GM19455 (cell line): ENCODE measurements around the gene APBA3.
A peak's percentile ranks its signal among the peaks of the same experiment; 100 is the strongest.
"Not testable (repeated sequence)": the region's sequence is repeated elsewhere in the genome, so short reads cannot be mapped to it uniquely, and the experiment has no call there.

ENCODE experiments used
- ATAC-seq: cut with Tn5 transposase; IDR thresholded peaks from one replicate; pipeline ENCODE4 v1.9.1; 2021; ENCODE audit not compliant: unreplicated experiment

The APBA3 gene

GRCh38 chr19:3771906-3772455 lies 10.5 kb upstream of the APBA3 start, which contains the start of gene RAX2:
RAX2 (minus strand) TSS chr19:3772228; CDS start chr19:3771742, 486 bp downstream.
- ATAC-seq = no peak

- no peak for ATAC-seq
These were observed 9.8 kb upstream of the APBA3 start for GRCh38 chr19:3771000-3771905.

GRCh38 chr19:3770136-3770999 lies 8.9 kb upstream of the APBA3 start:
- no peak for ATAC-seq

DNA sequence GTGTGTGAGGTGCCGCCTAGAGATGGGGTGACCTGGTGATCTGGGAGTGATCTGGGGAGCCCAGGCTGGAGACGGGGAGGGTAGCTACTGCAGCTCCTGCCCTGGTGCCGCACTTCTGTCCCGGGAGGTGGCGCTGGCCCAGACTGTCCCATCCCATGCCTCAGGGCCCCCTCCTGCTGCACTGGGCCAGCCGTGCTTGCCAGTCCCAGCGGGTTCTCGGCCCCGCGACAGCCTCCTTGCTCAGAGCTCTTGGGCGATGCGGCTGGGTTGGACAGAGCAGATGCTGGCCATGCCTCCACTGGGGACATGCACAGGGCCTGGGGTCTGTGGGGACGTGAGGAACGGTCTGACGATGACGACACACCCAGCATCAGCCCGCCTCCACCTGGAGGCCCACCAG lies 8.0 kb upstream of the APBA3 start:
- no peak for ATAC-seq

- no peak for ATAC-seq
These were observed 7.2 kb upstream of the APBA3 start for GRCh38 chr19:3768748-3769099.

DNA sequence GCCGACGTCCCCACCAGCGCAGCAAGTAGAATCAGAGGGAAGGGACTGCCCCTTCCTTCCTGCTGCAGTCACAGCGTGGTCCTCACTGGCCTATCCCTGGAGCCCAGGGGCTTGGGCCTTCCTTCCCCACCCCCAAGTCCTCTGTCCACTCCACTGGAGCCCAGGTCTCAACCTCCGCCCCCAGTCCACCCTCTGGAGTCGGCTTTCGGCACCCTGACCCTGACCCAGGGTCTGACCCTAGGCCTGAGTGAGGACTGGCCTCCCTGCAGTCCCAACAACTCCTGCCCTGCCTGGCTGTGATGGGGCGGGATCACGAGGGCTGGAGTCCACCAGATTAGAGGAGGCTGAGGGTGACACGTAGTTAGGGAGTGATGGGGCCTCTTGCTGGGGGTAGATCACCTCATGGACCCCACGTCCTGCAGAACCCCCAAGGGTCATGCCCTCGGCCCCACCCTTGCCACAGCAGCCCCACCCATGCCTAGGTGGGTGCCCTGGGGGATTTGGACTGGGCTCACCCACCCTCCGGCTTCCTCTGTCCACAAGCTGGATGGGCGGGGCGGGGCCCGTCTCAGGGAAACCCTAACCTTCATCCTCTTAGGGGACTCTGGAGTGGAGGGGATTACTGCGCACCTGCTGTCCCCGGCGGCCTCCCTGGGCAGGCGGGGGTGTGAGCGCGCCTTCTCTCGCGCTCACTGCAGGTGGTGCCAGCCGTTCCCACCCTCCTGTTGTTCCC lies 6.7 kb upstream of the APBA3 start:
- no peak for ATAC-seq

DNA sequence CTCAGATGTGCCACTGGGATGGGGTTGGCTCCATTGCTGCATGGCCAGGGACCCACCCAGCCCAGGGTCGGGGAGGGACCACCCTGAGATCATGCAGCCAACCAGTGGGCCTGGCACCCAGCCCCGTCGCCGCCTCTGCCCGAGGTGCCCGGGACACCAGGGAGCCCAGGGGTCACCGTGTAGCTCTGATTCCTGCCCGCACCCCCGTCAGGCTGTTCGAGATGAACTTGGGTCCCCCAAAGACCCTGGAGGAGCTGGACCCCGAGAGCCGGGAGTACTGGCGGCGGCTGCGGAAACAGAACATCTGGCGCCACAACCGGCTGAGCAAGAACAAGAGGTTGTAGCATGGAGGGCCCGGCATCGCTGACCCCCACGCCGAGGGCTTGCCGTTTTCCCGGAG lies 5.6 kb upstream of the APBA3 start:
- no peak for ATAC-seq

- ATAC-seq = no peak
These were observed 5.0 kb upstream of the APBA3 start for GRCh38 chr19:3766520-3766919.

DNA sequence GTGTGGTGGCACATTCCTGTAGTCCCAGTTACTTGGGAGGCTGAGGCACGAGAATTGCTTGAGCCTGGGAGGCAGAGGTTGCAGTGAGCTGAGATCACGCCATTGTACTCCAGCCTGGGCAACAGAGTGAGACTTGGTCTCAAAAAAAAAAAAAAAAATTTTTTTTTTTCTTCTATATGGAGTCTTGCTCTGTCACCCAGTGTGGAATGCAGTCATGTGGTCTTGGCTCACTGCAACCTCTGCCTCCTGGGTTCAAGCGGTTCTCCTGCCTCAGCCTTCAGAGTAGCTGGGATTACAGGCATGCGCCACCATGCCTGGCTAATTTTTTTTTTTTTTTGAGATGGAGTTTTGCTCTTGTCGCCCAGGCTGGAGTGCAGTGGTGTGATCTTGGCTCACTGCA lies 4.3 kb upstream of the APBA3 start:
- ATAC-seq = not testable (repeated sequence)

DNA sequence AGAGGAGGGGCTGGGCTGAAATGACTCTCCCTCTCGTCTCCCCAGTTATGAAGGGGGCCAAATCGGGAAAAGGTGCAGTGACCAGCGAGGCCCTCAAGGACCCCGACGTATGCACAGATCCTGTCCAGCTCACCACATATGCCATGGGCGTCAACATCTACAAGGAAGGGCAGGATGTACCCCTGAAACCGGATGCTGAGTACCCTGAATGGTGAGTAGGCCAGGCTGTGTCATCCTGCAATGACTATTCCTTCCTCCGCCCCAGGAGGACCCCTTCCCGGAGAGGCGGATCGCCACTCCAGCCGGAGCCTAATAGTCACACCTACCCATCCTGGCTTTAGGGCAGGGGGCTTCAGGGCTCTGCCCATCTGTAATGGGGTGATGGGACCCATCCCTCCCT lies 3.6 kb upstream of the APBA3 start:
- no peak for ATAC-seq

DNA sequence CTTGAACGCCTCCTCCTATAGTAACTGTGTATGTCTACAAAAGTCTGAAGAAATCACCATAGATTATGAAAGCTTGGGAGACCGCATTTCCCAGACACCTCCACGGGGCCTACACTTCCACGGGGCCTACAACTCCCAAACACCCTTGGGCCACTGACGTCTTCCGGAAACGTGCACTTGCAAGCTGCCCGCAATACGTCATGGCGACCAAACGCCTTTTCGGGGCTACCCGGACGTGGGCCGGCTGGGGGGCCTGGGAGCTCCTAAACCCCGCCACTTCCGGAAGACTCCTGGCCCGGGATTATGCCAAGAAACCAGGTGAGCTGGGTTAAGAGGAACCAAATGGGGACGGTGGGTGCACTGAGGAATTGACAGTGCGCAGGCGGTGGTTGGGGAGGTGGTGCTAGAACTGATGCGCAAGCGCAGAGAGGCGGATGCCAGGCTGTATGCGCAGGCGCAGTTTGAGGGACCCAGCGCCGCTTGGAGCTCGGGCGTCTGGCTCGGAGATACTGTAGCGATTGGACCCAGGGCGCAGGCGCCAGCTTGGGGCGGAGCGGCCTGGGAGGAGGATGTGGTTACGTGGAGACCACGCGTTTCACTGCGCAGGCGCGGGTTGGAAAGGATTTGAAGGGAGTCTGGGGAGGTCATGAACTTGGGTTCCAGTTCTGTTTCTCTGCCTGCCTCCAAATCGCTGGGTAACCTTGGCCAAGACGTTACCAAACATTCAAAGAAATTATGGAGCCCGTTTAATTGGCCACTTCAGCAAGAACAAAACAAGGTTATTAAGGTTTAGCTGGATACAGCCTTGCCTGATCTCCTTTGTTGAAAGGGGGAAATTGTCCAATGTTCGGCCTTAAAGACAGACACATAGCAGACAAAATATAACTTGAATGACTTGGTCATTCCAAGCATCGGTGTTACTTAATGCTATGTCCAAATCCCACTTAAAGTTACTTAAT lies 1.3 kb upstream of the APBA3 start, which contains the start of gene MRPL54:
MRPL54 (plus strand) TSS at position 182 of the 959 bp plus-strand sequence; CDS start at position 201, 19 bp downstream.
- ATAC-seq = peak; percentile 70

GRCh38 chr19:3762130-3762473 lies 610 bp upstream of the APBA3 start:
- ATAC-seq = no peak

DNA sequence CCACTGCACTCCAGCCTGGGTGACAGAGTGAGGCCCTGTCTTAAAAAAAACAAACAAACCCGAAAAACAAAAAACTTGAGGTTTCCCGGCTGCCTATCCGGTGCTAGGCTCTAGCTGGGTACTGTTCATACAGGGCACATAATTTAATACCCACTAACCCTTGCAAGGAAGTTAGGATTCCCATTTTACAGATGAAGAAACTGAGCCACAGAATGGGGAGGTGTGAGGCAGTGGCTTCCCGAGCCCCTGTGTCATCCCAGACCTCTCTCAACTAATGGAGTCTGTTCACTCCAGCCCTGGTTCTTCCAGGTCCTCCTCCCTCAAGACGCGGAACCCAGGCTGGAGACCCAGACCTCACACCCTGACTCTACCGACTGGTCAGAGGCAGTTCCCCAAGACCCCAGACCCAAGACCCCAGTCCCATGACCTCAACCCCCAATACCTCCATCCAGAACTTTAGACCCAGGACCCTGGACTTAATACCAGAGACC lies 576 bp downstream of the APBA3 start:
- ATAC-seq = no peak

DNA sequence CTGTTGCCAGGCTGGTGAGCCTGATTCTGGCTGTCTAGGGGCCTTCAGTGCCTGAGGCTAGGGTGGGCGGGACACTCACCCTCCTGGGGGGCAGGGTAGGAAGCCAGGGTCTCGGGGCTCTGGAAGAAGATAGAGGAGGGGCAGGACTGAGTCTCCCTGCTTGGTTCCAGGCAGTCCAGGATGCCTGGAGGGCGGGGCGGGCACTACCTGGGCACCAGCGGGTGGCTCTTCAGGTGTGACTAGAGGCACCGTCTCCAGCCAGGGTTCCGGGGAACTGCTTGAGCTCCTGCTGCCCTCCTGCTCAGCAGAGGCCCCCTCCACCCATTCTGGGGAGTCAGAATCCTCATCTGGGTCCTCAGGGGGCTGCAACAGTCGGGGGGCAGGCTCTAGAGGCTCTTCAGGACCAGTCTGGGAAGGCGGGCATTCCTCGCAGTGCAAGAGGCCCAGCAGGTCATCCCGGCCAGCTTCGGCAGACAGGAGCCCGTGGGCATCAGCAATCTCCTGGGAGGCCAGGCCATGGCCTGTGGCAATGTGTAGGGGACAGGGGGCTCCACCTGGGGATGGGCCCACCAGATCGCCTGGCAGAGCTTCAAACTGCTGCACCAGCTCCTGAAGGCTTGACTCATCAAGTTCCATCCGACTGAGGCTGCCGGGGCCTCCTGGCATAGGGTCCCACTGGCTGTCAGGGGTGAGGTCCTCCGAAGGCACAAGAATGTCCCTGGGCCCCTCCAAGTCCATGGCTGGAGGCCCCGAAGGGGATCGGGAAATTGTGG lies 1.8 kb downstream of the APBA3 start:
- ATAC-seq = no peak

GRCh38 chr19:3758297-3758696 lies 3.2 kb downstream of the APBA3 start:
- not testable (repeated sequence) for ATAC-seq

- ATAC-seq = not testable (repeated sequence)
These were observed 3.8 kb downstream of the APBA3 start for GRCh38 chr19:3757705-3758104.

DNA sequence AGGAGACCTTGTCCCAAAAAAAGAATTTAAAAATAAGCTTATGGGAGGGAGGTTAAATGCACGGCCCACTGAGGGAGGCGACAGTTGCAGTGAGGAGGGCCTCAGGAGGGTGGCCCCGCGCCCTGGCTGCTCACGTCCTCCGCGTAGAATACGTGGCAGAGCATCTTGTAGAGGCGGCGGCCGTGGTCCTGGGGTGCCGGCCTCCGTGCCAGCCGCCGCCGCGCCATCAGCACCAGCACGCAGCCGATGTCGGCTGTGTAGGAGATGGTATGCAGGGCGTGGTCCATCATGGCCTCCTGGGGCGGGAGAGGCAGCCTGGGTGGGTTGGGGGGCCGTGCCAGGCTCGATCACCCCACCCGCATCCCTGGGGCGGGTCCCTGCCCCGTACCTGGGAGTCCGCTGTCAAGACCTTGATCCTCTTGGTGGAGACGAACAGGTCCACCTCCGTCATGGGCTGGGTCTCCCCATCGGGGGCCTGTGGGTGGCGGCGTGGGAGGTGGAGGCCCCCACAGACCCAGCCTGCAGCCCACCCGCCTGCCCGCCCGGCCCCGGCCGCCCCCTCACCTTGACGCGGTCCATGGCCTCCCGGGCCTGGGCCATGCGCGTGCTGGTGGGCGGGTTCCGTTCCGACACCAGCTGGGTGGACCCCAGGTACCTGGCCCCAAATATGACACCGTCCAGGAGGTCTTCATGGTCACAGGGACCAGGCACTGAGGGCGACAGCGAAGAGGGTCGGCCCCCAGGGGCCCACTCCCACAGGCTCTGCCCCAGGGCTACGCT lies 7.7 kb downstream of the APBA3 start:
- no peak for ATAC-seq

DNA sequence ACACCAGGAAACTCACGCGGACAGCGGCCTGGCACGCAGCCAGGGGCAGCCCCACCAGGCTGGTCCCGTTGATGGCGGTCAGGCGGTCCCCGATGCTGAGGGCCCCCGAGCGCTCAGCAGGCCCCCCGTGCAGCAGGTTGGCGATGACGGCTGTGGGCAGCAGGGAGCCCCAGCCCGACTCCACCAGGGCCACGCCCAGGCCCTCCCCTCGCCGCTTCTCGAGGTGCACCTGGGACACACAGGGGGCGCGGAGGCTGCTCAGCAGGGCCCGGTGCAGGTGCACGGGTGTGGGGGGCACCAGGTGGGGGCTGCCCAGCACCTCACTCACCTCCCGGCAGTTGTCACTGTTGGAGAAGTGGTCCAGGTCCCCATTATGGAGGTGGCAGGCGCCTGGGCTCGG lies 9.0 kb downstream of the APBA3 start:
- no peak for ATAC-seq
